Brain microvascular endothelial cell (primary cell): ENCODE measurements around the gene RNF224.
"Not testable (repeated sequence)": the region's sequence is repeated elsewhere in the genome, so short reads cannot be mapped to it uniquely, and the experiment has no call there.

ENCODE experiments used
- DNase-seq: peaks from one replicate; pipeline ENCODE4 v3.0.0-alpha.2; 2020
- H3K27ac ChIP-seq: fragments of 250-450 bp; sonication (Bioruptor Pico); 2 replicates; pipeline ENCODE4 v1.5.1; 2020; ENCODE audit warnings: mild to moderate bottlenecking, moderate library complexity
- H3K27me3 ChIP-seq: fragments of 250-450 bp; sonication (Bioruptor Pico); replicated peaks from 2 replicates; pipeline ENCODE4 v1.5.1; 2020; ENCODE audit warnings: mild to moderate bottlenecking
- H3K36me3 ChIP-seq: fragments of 250-450 bp; sonication (Bioruptor Pico); replicated peaks from 2 replicates; pipeline ENCODE4 v1.5.1; 2020; ENCODE audit warnings: mild to moderate bottlenecking
- H3K4me3 ChIP-seq: 2 replicates; pipeline ENCODE4 v1.5.1; 2011; ENCODE audit warnings: low read depth, mild to moderate bottlenecking, control low read depth, low read length, moderate library complexity
- CTCF ChIP-seq: IDR thresholded peaks from 2 replicates; pipeline ENCODE4 v1.5.1; 2011; ENCODE audit warnings: low read depth, mild to moderate bottlenecking, moderate library complexity, low read length, control low read depth, inconsistent platforms; ENCODE audit errors: missing control alignments
- in situ Hi-C: cut with HindIII; loops from 2 replicates; pipeline ENCODE4 v1.10.0; 2017; ENCODE audit warnings: low sequenced_read_pairs, low pct_ligation_motif_present

RNF224 gene

GRCh38 chr9:137234758-137235423, 7.6 kb downstream of the RNF224 start:
- no peak for TF ChIP-seq CTCF
- Histone ChIP-seq H3K27me3 (no peaks in the 10 kb centered on the region), H3K4me3 (no peak overlapping the region), H3K27ac (no peak overlapping the region), H3K36me3 (no peaks in the 10 kb centered on the region)
- in situ Hi-C loops, result no loop called here
- no peak for DNase-seq

DNA sequence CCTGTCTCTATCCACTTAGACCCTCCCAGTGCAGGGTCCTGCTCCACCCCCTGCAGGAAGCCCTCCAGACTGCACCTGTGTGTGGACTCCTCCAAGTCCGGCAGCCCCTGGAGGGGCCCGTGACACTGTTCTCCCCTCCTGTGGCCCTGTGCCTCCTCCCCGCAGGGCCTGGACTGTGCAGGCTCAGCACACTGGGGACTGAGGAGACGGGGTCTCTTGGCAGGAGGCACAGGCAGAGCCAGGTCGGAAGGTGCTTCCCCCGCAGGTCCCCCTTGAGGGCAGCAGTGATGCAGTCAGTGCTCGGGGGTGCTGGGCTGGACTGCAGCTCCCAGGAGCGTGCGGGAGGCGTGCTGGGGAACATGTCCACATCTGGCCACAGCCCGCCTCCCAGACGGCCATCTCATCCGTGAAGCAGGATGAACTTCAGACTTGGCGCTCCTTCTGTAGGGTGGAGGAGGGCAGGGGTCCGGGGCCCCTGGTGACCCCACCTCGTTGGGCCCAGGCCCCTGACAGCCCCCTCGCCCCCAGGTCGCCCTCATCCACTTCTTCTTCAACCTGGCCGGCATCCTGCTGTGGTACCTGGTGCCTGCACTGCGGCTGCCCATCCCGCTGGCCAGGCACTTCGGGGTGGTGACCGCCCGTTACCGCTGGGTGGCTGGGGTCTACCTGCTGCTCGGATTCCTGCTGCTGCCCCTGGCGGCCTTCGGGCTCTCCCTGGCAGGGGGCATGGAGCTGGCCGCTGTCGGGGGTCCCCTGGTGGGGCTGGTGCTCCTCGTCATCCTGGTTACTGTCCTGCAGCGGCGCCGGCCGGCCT, 8.3 kb downstream of the RNF224 start:
- no peak overlapping the region for H3K4me3 ChIP-seq
- in situ Hi-C loops, result no loop called here
- no peak for DNase-seq
- no peaks in the 10 kb centered on the region for H3K27me3 ChIP-seq
- H3K27ac ChIP-seq, result no peak overlapping the region
- no peaks in the 10 kb centered on the region for H3K36me3 ChIP-seq
- no peak for TF ChIP-seq CTCF

DNA sequence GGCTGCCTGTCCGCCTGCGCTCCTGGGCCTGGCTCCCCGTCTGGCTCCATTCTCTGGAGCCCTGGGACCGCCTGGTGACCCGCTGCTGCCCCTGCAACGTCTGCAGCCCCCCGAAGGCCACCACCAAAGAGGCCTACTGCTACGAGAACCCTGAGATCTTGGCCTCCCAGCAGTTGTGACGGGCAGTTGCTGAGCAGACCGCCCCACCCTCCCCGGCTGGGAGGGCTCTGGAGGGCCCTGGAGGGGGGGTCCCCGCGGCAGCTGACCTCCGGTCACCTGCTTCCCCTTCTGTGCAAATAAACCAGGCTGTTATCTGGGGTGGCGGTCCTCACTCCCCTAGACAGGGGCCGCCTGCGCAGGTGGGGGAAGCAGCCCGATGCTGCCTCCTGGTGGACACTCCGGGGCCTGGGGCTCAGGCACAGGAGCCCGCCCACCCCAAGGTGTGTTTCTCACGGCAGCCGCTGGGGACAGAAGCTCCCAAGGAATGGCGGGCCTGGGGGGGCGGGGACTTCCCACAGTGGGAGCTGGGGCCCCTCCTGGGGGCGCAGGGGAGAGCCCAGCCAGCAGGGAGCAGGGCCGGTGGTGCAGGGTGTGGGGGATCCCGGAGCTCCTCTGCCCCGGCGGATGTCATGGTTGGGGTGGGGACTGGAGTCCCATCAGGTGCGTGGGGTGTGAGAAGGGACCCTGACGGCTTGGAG, 9.1 kb downstream of the RNF224 start:
- in situ Hi-C loops, result no loop called here
- Histone ChIP-seq H3K27me3 (no peaks in the 10 kb centered on the region), H3K36me3 (no peaks in the 10 kb centered on the region), H3K27ac (no peak overlapping the region), H3K4me3 (no peak overlapping the region)
- TF ChIP-seq CTCF, result peak; percentile 100
- DNase-seq, result peak; percentile 60

- Histone ChIP-seq H3K27me3 (no peaks in the 10 kb centered on the region), H3K36me3 (peaks cover 5% of the 10 kb centered on the region), H3K4me3 (no peak overlapping the region), H3K27ac (no peak overlapping the region)
- in situ Hi-C loops, result no loop called here
- no peak for DNase-seq
- no peak for TF ChIP-seq CTCF
Observed at GRCh38 chr9:137236936-137237421, 9.7 kb downstream of the RNF224 start.

DNA sequence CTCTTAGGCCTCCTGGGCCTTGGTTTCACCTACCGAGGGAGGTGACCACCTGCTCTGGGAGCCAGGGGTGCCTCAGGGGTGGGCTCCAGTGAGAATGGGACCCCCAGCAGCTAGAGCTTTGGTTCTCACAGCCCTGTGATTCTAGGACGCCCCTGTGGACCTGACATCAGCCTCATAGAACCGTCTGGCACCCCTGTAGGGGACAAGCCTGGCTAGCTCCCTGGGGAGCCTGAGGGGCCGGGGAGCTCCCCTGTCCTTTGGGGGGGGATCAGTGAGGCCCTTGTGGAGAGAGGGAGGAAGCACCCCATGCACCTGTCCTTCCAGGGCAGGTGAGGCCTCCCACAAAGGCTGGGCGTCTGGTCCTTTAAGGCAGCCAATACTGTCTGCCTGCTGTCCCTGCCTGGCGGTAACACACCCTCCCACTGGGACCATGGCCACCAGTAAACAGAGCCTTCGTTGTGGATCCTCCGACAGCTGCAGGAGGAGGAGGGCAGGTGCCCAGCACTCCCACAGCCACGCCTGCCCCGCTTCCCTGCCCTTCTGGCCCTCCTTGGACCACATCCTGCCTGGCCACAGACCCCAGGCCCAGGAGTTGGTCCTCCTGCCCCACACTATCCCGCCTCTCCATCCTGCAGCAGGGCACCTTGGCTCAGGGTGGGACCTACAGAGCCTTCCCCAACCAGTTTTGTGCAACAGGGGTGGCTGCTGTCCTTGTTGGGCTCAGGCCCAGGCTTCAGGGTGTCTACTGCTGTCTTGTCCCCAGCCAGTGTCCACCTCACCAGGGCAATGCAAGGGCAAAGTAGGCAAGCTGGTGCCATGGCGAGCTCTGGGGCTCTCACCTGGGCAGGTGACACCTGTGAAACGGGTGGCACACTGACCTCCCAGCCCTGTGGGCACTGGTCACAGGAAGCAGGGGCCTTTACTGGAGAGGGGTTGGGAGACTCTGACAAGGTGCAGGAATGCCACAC, 10.7 kb downstream of the RNF224 start:
- Histone ChIP-seq H3K27ac (no peak overlapping the region), H3K27me3 (no peaks in the 10 kb centered on the region), H3K4me3 (no peak overlapping the region), H3K36me3 (peaks cover 15% of the 10 kb centered on the region)
- in situ Hi-C loops, result no loop called here
- TF ChIP-seq CTCF, result no peak
- DNase-seq, result no peak

- in situ Hi-C loops, H3K27me3 ChIP-seq, DNase-seq: not testable (repeated sequence)
- Histone ChIP-seq H3K27ac (peak overlapping the region; percentile 78), H3K4me3 (peak overlapping the region; percentile 71), H3K36me3 (peaks cover 25% of the 10 kb centered on the region)
Observed at GRCh38 chr9:137239541-137240200, 12.4 kb downstream of the RNF224 start.
